RPMI7951 (cell line): ENCODE results near the gene RNF214. TPM values are rescaled to one million over a fixed set of nuclear protein-coding genes. Genes with fewer than 3 reads are reported as not detected.
A peak's percentile ranks its signal among the peaks of the same experiment; 100 is the strongest.
"Not testable (repeated sequence)": the region's sequence is repeated elsewhere in the genome, so short reads cannot be mapped to it uniquely, and the experiment has no call there.

Experiments
- DNase-seq: peaks from one replicate; pipeline ENCODE4 v3.0.0-alpha.2; 2012; ENCODE audit warnings: low read depth
- total RNA-seq: library from RNA; depleted of rRNA; stranded (reverse); fragments of >200 nt; shearing (Covaris generic); gene quantifications from 2 replicates; pipeline ENCODE4 v1.2.3, GENCODE V29; 2014

Gene RNF214
- total RNA-seq, 1 experiment from 2014 or later = 7.1 TPM

DNA sequence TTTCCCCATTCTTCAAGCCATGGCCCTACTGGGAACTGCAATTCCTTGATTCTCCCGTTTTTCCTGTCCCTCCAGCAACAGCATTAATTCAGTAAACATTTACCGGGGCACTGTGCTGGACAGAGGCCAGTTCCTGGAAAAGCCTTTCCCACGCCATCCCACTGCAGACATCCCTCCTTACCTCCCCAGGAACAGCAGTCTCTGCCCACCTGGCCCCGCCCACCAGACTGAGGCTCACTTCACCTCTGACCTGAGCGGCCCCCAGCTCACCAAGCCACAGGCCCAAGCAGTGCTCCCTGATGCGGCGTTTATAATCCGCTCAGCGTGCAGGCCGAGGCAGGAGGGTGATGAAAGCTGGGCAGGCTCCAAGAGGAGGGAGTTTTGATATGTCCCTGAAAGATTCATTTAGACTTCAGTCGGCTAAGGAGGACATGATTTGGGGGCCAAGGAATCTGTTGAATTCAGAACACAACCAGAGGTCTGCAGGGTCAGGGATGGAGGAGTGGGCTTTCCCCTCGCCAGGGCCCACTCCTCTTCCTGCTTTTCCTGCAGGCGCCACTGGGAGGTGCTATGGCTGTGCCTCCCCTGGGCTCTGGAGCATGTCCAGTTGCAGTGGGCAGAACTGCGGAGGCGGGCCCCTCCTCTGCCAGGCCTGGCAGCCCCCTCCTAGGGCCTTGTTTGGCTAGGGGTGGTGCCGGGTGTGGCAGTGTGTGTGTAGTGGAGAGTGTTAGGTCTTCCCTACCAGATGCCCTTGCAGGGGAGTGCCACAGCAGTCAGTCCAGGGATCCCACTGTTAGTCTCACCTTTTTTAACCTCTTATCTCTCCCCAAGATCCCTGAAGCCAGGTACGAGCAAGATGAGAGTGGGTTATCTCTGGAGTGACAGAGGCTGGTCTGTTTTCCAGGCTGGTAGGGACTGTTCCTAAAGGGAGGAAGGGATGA is 34.7 kb upstream of the RNF214 start:
- DNase-seq = no peak

DNA sequence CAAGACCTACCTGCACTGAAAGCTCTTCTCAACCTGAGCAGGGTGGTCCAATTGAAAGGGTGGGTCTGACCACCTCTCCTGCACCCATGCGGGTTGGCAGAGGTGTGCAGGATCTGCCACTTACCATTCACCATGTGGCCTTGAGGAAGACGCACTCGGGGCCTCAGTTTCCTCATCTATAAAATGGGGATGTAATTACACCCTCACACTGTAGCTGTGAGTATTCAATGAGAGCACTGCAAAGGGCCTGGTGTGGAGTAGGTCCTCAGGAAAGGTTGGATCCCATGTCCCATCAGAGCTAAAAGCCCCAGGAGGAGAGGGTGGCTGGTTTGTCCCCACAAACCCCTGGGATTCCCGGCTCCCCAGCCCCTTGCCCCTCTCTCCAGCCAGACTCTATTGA is 33.9 kb upstream of the RNF214 start:
- DNase-seq = no peak

DNA sequence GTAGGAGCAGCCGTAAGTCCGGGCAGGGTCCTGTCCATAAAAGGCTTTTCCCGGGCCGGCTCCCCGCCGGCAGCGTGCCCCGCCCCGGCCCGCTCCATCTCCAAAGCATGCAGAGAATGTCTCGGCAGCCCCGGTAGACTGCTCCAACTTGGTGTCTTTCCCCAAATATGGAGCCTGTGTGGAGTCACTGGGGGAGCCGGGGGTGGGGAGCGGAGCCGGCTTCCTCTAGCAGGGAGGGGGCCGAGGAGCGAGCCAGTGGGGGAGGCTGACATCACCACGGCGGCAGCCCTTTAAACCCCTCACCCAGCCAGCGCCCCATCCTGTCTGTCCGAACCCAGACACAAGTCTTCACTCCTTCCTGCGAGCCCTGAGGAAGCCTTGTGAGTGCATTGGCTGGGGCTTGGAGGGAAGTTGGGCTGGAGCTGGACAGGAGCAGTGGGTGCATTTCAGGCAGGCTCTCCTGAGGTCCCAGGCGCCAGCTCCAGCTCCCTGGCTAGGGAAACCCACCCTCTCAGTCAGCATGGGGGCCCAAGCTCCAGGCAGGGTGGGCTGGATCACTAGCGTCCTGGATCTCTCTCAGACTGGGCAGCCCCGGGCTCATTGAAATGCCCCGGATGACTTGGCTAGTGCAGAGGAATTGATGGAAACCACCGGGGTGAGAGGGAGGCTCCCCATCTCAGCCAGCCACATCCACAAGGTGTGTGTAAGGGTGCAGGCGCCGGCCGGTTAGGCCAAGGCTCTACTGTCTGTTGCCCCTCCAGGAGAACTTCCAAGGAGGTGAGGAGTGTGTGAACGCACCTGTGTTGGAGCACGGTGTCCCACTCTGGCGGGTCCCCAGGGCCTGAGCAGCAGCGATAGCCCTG is 33.2 kb upstream of the RNF214 start, which contains the start of gene TAGLN:
TSS of gene TAGLN (plus strand) at position 318 of the 863 bp plus-strand sequence. CDS start 3,644 bp downstream, outside the sequence.
- DNase-seq = peak; percentile 84

DNA sequence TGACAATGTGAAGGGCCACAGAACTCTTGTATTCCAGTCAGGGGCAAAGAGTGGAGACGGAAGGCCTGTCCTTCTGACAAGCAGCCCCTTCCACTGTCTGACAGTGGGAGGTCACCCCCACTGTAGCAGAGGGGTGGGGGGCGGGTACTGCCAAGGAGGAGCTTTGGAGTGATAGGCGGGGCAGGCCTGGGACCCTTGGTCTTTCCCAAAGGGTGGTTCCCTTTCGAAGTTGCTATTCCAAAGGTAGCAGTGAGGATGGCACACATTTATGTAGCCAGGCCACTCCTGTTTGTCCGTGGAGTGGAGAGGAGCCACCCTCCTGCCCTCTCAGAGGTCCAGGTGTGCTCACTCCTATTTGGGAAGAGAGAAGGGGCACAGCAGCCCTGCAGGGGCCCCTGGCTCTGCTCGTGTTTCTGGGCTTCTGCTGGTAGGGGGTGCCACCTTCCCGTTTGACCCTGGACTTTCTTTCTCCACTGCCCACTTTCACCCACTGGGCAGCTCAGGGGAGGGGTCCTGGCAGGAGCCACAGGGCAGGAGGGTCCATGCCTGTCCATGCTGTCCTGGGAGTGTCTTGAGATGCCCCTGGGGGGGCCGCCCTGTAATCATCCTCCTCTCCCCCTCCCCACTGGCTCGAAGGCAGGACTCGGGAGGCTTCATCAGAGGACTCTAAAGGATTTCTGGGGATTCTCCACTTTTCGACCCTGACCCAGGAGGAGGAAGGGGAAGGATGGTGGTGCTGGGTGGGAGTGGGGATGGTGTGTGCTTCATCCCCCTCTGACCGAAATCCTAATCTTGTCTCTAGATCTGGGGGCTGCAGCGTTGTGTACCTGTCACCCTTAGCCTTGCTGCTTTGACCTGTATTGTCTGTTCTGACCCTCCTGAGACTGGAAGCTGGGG is 32.3 kb upstream of the RNF214 start:
- DNase-seq = no peak

DNA sequence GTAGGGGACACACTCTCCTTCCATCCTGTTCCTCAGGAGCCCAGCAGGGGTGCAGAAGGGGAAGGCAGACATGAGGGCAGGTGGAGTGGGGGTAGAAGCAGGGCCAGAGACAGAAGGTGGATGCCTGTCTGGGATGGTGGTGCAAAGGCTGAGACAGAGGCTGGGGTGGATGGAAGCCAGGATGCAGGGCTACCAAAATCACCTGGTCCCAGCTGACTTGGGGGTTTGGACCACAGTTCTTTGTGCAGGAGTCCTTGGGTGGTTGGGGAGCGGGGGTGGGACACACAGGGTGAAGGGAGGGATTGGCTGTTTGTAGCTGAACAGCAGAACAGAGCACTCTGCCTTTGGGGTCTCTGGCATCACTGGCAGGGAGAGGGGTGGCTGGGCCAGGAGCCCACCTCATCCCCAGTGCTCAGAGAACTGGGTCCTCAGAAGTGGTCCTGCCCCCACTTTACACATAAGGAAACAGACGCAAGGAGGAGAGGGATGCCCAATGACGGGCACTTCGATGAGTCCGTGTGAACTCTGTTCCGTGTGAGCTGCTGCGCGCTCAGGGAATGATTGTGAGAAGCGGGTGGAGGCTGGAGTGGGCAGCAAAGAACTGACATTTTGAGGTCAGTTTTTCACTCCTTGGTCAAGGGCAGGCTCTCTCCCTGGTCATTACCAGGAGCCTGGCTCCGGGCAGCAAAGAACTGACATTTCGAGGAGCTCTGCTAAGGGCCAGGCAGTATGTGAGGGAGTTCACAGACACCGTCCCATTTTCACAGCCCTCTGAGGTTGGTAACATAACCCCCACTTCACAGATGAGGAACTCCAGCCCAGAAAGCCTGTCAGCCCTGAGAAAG is 31.4 kb upstream of the RNF214 start:
- no peak for DNase-seq

DNA sequence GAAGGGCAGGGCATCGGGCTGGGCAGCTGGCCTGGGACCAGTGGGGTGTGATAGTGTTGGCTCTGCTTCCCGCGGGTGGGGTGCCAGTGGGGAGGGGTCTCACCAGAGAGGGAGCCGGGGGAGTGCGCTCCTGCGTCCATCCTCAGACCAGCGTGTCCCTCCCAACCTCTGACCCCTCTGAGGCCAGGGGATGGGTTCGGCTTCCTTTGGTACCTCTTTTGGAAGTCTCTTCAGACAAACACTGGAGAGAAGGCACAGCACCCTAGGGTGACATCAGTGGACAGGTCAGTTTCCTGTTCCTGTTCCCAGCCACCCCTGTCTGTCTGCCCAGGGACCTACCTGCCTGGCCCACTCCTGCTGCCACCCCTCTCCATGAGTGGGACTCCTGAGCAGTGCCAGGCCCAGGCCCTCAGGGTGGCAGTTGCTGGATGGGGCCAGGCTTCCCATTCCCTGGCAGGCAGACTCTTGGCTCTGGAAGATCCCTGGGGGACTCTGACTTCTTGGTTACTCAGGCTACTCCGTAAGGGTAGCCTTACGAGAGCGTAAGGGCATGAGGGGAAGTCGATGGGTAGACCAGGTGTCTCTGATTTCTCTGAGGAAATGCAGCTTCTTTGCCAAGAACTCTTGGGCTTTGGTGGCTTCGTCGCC is 30.7 kb upstream of the RNF214 start:
- DNase-seq = no peak

DNA sequence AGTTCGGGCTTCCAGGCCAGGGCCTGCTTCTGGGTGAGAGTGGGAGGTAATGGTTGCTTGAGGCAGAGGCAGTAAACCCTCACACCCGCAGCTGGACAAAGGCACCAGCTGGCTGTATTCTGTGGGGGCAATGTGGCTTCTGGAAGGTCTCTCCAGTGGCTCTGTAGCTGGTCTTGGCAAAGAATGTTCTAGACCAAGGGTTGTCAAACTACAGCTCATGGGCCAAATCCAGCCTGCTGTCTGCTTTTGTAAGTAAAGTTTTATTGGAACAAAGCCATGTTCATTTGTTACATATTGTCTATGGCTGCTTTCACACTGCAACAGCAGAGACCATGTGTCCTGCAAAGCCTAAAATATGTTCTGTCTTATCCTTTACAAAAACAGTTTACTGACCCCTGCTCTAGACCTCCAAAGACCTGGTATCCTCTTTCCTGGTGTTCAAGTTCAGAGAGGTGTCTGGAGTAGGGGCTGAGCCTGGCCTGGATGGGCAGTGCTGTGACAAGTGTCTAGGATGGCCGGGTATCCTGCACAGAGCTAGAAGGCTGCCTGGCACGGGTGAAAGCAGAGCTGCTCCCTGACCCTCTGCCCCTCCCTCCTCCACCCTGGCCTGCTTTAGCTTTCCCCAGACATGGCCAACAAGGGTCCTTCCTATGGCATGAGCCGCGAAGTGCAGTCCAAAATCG is 29.9 kb upstream of the RNF214 start:
- DNase-seq = no peak

DNA sequence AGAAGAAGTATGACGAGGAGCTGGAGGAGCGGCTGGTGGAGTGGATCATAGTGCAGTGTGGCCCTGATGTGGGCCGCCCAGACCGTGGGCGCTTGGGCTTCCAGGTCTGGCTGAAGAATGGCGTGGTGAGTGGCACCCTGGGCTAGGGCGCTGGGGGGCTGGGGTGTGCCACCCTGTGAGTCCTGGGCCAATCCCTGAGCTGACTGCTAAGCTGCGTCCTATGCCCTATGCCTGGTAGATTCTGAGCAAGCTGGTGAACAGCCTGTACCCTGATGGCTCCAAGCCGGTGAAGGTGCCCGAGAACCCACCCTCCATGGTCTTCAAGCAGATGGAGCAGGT is 29.4 kb upstream of the RNF214 start:
- no peak for DNase-seq

DNA sequence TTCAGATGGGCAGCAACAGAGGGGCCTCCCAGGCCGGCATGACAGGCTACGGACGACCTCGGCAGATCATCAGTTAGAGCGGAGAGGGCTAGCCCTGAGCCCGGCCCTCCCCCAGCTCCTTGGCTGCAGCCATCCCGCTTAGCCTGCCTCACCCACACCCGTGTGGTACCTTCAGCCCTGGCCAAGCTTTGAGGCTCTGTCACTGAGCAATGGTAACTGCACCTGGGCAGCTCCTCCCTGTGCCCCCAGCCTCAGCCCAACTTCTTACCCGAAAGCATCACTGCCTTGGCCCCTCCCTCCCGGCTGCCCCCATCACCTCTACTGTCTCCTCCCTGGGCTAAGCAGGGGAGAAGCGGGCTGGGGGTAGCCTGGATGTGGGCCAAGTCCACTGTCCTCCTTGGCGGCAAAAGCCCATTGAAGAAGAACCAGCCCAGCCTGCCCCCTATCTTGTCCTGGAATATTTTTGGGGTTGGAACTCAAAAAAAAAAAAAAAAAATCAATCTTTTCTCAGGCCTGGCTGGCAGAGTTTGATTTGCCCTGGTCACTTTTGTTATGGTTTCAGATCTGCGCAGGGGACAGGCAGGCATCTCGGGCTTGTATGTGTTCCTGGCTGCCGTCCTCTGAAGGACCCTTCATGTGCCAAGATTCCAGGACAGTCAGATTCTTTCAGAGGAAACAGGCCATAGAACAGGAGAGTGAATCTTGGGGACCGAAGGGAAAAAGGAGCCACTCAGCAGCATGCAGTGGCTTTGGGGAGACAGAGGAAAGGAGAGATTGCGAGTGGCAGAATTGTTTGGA is 28.0 kb upstream of the RNF214 start:
- no peak for DNase-seq

DNA sequence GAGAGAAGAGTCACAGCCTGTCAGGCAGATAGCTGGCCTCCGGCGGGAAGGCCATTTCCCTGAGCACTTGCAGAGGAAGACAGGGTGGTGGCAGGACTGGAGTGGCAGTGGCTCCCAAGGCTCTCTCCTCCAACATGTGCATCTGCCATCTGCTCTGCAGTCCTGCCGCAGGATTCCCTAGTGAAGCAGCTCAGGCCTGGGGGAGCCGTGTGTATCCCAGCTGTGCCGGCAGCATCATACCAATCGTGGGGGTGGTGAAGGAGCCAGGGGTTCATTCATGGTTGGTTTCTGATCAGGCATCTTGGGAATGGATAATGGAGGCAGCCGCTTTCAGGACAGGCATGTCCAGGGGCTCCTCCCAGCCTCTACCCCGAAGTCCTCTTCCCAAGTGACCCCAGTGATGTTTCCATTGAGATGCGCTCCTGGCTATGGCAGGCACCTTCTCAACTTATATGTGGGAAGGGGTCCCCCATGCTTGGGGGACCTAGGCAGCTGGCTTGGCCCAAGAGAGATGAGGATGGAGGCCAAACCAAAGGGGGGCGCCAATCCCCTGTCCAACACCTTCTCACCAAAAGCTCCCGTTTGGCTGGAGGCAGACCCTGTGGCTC is 27.2 kb upstream of the RNF214 start:
- no peak for DNase-seq

DNA sequence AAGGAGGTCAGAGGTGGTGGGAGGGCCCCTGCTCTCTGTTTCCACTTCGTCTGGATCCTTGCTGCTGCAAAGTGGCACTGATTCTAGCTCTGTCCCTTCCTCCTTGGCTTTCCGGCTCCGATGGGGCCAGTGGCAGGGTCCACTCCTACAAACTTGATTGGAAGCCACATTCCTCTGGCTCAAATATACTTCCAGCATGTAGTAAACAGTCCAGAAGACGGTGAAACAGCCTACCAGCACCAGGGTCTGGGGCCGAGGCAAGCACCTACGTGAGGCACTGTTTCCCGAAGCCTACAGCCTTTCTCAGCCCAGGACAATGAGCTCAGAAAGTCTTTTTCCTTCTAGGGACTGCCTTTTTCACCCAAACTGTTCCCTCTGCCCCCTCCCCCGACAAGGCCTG is 26.4 kb upstream of the RNF214 start:
- not testable (repeated sequence) for DNase-seq

DNA sequence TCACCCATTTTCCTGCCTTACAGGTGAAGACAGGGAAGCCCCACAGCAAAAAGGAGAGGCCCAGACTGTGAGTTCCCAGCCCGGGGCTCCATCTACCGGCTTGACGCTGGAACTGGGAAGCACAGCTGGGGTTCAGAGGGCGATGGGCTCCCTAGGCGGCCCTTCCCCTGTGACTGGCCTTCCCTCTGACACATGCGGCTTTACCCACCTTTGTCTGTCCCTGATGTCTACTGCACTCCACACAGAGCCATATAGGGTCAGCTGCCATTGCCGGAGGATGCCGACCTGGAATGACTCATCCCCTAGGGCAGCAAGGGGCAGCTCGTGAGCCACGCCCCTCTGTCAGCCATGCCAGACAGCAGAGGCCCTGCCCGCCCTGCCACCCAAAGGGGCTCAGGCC is 25.6 kb upstream of the RNF214 start:
- DNase-seq = not testable (repeated sequence)

DNA sequence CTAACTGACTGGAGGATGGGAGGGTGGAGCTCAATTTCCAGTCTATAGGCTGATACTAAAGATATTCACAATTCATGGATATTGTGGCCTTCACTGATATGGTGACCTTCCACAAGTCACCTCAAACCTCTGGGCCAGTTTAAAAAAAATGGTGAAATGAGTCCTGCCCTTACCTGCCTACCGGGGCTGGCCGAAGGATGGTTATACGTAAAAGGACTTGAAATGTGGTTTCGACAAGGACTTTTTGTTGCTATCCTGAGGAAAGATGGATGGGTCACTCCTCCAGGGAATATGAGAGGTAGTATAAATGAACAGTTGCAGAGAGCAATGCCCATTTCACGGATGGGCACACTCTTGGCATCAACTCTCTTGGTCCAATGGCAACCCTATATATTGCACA is 25.0 kb upstream of the RNF214 start:
- DNase-seq = not testable (repeated sequence)

DNA sequence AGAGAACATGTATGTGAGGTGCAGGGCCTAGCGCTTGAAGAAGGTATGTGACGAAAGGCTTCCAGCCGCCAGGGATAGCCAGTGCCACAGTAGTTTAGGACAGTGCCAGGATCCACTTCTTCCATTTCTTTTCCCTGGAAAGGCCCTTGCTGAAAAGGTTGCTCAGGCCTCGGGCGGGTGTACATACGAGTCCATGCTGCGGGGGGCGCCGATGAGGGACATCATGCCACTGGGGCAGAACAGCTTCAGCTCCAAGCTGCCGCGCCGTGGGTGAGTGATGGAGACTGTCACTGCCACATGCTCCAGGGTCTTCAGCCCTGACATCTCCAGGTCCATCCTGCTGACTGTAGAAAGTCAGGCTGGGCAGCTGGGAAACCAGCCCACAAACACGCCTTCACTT is 23.8 kb upstream of the RNF214 start:
- not testable (repeated sequence) for DNase-seq

DNA sequence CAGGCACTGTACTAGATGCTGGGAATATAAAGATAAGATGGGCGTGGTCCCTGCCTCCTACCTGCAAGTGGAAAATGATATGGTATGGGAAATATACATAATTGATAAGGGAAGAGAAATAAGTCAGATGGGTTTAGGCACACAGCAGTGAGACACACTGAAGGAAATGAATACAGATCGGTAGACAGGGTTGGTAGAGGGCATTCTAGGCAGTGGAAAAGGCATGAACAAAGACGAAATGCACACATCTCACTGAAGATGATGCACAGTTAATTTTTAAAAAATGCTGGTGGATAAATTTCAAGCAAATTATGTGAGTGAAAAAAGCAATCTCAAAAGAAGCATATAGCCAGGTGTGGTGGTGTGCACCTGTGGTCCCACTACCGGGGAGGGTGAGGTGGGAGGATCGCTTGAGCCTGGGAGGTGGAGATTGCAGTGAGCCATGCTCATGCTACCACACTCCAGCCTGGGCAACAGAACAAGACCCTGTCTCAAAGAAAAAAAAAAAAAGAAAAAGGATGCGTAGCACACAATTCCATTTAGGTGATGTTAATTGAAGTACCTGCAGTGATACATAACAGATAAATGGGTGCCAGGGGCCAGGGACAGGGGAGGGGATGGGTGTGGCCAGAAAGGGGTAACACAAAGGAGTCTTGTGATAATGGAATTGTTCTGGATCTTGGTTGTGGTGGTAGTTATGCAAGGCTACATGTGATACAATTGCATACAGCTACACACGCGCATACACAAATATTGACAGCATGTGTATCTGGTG is 22.9 kb upstream of the RNF214 start:
- not testable (repeated sequence) for DNase-seq

DNA sequence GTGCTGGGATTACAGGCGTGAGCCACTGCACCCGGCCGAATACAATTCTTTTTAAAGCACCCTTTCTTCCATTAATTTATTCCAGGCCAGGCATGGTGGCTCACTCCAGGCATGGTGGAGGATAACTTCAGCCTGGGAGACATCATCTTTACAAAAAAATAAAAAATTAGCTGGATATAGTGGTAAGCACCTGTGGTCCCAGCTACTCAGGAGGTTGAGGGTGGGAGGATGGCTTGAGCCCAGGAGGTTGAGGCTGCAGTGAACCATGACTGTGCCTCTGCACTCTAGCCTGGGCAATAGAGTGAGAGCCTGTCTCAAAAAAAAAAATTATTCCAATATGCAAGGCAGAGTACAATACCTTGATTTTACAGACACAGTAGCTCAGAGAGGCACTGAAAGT is 21.9 kb upstream of the RNF214 start:
- no peak for DNase-seq

DNA sequence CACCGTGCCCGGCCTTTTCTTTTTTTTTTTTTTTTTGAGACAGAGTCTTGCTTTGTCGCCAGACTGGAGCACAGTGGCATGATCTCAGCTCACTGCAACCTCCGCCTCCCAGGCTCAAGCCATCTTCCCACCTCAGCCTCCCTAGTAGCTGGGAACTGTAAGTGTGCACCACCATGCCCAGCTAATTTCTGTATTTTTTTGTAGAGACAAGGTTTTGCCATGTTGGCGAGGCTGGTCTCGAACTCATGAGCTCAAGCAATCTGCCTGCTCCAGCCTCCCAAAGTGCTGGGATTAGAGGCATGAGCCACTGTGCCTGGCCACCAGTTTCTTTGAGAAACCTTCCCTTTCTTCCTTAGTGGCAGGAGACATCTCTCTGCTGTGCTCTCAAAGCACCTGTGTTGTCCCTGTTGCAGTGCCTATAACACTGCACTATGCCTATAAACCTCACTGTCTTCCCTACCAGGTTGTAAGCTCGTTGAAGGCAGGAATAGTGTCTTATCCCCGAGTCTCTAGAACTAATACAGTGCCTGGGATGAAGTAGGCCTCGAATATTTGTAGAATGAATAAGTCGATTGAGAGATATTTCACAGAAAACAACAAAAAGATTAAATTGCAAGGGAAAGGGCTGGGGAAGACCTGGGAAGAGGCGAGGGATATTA is 19.6 kb upstream of the RNF214 start:
- DNase-seq = no peak
